ENCODE data around the gene PCGF6.
"Not testable (repeated sequence)": the region's sequence is repeated elsewhere in the genome, so short reads cannot be mapped to it uniquely, and the experiment has no call there.

Gene PCGF6

GRCh38 chr10:103350517-103351260, at the start of gene PCGF6:
Gene PCGF6, minus strand, starts transcription at chr10:103351140. Its CDS starts 74 bp downstream, at chr10:103351066.
- peak; percentile 94 for DNase-seq

GRCh38 chr10:103397191-103397825, 46.4 kb upstream of the PCGF6 start:
- DNase-seq = peak; percentile 41

- DNase-seq = no peak
Observed at GRCh38 chr10:103396789-103397087, 45.8 kb upstream of the PCGF6 start.

GRCh38 chr10:103396067-103396788, 45.3 kb upstream of the PCGF6 start, which contains the start of the genes ATP5MK and PDCD11:
Gene ATP5MK, minus strand, starts transcription at chr10:103396475. Its CDS starts 4,018 bp downstream, at chr10:103392457.
Gene PDCD11, plus strand, starts transcription at chr10:103396626. Its CDS starts 1,801 bp downstream, at chr10:103398427.
- DNase-seq = peak; percentile 96

GRCh38 chr10:103395754-103396066, 44.8 kb upstream of the PCGF6 start:
- DNase-seq = no peak

GRCh38 chr10:103394180-103394579, 43.2 kb upstream of the PCGF6 start:
- DNase-seq = peak; percentile 40

GRCh38 chr10:103382769-103383168, 31.8 kb upstream of the PCGF6 start:
- DNase-seq = no peak

- no peak for DNase-seq
Observed at GRCh38 chr10:103374263-103374662, 23.3 kb upstream of the PCGF6 start.

- DNase-seq = no peak
Observed at GRCh38 chr10:103373544-103373943, 22.6 kb upstream of the PCGF6 start.

GRCh38 chr10:103367782-103368518, 17.0 kb upstream of the PCGF6 start, which contains the start of gene TAF5:
Gene TAF5, plus strand, starts transcription at chr10:103367976. Its CDS starts 14 bp downstream, at chr10:103367990.
- DNase-seq = peak; percentile 91

GRCh38 chr10:103367379-103367781, 16.4 kb upstream of the PCGF6 start:
- DNase-seq = peak; percentile 57

GRCh38 chr10:103360791-103361190, 9.9 kb upstream of the PCGF6 start:
- DNase-seq = not testable (repeated sequence)

GRCh38 chr10:103359493-103359892, 8.6 kb upstream of the PCGF6 start:
- not testable (repeated sequence) for DNase-seq

GRCh38 chr10:103355906-103356599, 5.1 kb upstream of the PCGF6 start:
- no peak for DNase-seq

- DNase-seq = peak; percentile 15
Observed at GRCh38 chr10:103354567-103354966, 3.6 kb upstream of the PCGF6 start.

GRCh38 chr10:103353281-103353680, 2.3 kb upstream of the PCGF6 start:
- DNase-seq = no peak

GRCh38 chr10:103350175-103350516, 794 bp downstream of the PCGF6 start:
- DNase-seq = no peak

- peak; percentile 15 for DNase-seq
Observed at GRCh38 chr10:103336370-103336769, 14.6 kb downstream of the PCGF6 start.

GRCh38 chr10:103334567-103334966, 16.4 kb downstream of the PCGF6 start:
- DNase-seq = no peak

- DNase-seq = no peak
Observed at GRCh38 chr10:103333934-103334520, 16.9 kb downstream of the PCGF6 start.

GRCh38 chr10:103327906-103328305, 23.0 kb downstream of the PCGF6 start:
- DNase-seq = no peak

GRCh38 chr10:103316087-103316486, 34.9 kb downstream of the PCGF6 start:
- DNase-seq = no peak
